Activated CD8-positive, alpha-beta memory T cell treated with anti-CD3 and anti-CD28 coated beads, Interleukin-2, amount 50 U/mL, for 1 hour (primary cell): ENCODE results near the gene CARD11.
"Not testable (repeated sequence)": the region's sequence is repeated elsewhere in the genome, so short reads cannot be mapped to it uniquely, and the experiment has no call there.

Source experiments
- DNase-seq: peaks from one replicate; pipeline ENCODE4 v3.0.0-alpha.2; 2020; ENCODE audit errors: extremely low read depth

CARD11 gene

DNA sequence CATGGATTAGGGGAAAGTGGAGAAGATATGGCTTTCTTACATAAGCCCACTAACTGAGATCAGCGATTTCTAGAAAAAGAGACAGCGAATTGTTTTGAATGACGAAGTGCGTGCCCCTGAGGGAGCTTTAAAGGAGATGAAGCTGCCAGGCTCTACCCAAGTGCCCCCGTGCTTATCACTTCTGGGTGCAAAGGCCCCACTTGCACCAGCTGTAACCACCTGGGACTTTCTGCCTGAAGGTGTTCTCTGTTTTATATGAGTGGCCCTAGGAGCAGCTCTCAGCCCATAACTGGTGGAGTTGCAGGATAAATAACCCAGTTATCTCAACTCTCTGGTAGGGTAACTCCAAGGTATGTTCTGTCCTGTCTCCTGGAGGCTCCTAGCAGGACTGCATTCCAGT is 20.4 kb upstream of the CARD11 start:
- DNase-seq = no peak

DNA sequence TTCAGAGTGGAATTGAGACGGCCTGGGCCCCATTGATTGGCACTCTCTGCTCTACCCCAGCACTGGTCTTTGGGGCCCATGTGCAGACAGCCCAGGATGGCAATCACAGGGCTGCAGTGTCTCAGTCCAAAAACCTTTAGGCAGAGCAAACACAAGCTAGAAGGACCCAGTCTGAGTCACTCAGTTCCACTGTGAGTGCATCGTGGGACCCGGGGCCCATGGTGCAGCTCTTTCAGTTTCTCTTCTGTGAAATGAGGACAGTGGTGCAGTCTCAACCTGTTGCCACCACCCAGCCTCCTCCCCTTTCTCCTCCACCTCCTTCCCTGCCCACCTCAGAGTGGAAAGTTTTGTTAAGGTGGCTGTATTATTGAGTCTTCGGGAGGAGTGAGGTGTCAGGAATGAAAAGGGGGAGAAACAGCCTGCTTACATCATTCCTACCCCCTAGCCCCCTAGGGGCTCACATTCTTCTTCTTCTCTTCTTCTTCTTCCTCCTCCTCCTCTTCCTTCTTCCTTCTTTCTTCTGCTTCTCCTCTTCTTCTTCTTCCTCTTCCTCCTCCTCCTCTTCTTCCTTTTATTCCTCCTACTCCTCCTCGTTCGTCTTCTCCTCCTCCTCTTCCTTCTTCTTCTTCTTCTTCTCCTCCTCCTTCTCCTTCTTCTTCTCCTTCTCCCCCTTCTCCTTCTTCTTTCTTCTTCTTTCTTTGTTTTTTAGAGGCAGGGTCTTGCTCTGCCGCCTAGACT is 19.5 kb upstream of the CARD11 start:
- peak; percentile 46 for DNase-seq

DNA sequence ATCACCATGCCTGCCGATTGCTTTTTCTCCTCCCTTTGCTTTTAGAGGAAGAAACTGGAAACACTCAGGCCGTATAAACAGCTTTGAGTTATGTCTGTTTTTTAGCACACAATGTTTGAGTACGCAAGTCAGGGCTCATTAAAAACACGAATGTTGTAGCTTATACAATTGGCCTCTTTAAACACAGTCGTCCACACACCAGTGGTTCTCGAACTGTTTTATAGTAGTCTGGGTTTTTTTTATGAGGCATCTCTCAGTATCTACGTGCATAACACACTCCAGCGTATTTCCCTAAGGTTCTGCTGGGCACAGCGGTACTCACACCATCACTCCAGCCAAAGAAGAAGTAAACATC is 13.4 kb upstream of the CARD11 start:
- DNase-seq = no peak

DNA sequence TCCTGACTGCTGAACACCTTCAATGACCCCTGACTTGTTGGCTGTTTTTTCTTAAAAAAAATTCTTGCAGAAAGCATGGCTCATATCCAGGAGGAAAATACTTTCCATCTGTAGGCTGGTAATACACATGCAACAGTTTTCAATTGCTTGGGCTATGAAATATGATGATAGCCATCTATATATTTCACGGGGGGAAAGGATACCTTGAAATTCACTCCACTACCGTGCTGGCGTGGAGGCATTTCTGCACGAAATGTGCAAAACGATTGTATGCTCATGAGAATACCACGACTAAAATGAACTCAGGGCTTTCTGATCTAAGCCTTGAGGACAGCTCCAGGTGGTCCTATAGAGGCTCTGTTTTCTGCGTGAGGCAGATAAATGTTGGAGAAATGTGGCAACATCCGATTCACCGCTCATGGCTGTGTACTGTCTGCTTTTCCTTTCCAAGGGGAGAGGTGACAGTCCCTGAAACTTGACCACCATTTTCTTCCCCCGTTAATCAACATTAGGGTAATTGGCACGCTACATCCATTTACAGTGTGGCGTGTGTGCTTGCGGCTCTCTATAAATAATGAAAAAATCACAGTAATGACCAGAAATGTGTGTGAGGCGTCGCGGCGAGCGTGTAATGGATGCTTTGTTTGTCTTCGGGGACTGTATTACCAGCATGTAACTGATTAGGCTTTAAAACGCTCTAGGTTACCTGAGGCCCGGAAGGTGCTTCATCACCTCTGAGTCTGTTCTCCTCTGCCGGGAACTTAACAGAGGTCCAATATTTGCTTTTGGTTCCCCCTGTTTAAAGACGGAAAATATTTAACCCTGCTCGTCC is 12.8 kb upstream of the CARD11 start:
- DNase-seq = no peak

DNA sequence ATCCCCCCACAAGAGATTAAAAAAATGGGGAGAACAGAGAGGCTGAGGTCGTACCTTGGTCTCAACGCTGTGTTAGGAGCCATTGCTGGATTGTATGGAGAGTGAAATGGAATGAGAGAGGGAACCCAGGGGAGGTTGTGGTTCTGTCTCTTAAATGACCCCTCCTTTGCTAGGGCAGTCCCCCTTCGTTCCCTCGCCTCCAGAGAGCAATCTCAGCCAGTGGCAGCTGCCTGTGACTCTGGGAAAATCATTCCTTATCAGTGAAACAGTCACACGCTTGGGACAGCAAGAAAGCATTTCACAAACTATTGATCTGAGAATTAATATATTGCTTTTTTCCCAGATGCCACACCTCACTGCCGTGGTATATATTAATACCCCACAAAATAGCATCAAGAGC is 12.0 kb upstream of the CARD11 start:
- no peak for DNase-seq

DNA sequence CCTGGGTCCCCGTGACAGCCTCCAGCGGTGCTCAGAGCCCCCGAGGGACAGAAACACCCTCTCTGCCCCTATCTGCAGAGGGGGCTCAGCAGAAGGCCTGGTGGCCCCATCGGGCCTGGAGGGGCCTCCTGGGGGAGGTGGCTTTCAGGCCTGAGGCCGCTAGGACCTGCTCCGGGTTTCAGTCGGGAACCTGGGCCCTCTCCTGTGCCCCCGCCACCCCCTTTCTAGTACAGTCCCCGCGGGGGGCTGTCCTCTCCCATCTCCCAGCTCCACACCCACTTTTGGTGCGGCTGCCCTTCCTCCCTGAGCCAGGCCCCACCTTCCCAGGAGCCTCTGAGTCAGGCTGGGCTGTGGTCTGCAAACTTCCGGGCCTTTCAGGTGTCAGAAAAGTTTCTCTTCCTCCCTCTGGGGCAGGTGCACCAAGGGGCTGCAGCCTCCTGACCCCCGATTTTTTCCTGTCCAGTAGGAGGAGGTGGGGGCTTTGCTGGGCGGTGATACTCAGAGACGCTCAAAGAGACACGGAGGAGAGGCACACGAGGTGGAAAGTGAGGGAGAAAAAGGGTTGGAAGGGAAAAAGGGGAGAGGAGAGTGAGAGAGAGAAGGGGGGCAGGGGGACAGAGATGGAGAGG is 692 bp downstream of the CARD11 start:
- DNase-seq = peak; percentile 40

DNA sequence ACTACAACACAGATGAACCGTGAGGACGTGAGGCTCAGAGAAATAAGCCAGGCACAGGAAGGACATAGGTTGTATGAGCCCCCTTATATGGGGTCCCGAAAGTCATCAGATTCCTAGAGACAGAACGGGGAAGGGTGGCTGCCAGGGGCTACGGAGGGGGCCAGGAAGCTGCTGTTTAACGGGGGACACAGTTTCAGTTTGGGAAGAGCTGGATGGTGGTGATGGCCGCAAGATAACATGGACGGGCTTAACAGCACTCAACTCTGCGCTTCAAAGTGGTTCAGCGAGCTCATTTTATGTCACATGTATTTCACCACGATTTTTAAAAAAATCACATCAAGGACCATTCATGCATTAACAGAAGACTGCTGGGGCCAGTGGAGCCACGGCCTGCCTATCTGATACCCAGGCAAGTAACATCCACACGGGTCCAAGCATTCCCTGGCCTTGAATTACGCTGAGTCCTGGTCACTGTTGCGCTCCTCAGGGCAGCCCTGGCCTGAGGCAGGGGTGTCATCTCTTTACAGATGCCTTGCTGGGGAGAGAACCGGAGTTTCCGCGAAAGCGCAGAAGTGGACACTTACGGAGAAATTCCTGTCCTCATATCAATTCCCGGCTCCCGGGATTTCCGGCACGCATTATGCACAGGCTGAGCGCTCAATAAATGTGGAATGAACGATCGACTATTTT is 1.5 kb downstream of the CARD11 start:
- DNase-seq = no peak

DNA sequence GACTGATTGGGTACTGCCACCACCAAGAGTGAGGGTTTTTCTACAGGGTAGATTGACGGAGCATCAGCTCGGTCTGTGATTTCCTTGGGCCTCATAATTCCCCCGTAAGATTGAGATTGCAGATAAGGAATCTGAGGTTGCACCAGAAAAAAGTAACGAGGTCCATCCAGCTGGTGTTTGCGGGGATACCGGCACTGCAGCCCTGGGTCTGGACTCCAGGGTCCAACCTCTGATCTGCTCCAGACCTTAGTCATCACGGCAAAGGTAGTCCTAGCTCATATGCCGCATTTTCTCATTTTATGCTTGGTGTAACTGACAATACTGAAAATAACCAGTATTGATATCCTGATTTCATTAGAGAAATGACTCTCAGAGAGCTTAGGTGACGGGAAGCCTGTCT is 3.9 kb downstream of the CARD11 start:
- DNase-seq = no peak

DNA sequence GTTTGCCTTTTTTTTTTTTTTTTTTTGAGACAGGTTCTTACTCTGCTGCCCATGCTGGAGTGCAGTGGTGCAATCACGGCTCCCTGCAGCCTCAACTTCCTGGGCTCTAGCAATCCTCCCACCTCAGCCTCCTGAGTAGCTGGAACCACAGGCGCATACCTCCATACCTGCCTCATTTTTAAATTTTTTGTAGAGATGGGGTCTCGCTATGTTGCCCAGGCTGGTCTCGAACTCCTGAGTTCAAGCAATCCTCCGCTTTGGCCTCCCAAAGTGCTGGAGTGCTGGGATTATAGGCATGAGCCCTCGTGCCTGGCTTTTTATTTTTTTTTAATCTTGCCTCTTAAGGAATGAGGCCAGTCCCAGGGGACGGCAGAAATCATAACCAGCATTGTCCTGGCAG is 5.7 kb downstream of the CARD11 start:
- DNase-seq = not testable (repeated sequence)

DNA sequence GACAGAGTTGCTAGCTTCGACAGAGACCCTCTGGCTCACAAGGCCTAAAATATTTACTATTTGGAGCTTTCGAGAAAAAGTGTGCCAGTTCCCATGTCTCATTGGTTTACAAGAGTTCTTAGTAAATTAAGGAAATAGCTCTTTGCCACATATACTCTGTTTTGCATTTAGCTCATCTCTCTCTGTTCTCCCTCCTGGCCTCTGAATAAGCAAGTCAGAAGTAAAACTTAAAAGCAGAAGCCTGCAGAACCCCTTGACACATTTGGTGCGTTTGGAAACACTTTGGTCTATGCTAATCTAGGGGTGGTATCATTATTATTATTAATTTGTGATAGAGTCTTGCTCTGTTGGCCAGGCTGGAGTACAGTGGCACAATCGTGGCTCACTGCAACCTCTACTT is 6.4 kb downstream of the CARD11 start:
- no peak for DNase-seq

DNA sequence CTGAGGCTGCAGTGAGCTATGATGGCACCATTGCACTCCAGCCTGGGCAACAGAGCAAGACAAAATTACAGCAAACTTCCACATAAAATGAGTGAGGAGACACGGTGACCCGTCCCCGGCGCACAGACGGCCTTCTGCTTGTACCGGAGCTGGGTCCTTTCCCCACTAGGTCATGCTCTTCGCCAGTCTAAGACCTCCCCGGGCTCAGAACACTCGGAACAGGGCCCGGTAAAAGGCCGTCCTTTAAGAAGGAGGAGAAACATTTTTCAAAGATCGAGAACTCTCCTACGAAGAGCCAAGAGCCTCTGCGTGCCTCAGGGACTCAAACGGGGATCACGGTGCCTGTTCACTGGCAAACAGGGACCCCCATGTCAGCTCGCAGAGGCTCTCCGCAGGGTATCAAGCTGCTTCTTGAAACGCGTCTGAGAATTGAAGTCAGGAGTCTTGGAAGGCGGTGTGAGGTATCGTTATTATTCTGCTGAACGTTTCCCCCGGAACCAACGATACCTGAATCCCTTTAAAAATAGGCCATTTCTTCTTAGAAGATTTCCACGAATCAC is 9.0 kb downstream of the CARD11 start:
- DNase-seq = no peak

DNA sequence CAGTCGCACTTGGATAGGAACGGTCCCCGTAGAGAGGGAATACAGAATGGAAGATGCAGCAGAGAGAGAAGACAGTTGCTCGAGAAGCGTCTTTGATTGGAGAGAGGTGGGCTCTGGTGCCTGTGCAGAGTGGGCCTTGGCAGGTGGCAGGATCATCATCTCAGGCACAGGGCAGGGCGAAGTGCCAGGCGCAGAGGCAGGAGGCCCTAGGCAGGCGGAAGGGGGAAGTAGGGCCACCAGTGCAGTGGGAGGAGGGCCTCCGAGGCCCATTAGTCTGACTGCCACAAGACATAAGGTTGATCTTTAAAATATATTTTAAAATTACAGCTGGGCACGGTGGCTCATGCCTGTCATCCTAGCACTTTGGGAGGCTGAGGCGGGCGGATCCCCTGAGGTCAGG is 10.1 kb downstream of the CARD11 start:
- DNase-seq = no peak

DNA sequence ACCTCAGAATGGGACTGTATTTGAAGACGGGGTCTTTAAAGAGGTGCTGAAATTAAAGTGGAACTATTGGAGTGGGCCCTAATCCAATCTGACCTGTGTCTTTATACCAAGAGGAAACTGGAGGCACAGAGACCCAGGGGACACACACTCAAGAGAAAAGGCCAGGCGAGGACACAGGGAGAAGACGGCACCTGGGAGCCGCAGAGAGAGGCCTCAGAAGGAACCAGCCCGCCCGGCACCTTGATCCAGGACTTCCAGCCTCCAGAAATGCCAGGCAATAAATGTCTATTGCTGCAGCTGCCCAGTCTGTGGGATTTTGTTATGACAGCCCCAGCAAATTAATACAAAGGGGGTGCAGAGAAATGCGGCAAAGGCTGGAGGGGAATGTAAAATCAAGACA is 10.5 kb downstream of the CARD11 start:
- DNase-seq = no peak

DNA sequence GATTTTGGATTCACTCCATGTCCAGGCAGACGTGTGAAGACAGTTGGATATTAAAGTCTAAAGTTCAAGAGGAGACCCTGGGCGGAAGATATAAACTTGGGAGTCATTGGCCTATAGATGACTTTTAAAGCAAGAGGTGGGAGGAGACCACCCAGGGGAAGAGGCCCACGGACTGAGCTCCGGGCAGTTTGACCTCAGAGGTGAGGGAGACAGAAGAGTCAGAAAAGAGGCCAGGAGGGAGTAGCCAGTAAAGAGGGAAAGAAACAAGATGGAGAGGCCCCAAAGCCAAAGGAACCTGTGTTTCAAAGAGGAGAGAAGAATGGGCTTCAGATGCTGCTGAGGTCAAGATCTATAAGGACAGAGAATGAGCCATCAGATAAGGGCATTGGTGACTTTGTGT is 11.4 kb downstream of the CARD11 start:
- DNase-seq = no peak

DNA sequence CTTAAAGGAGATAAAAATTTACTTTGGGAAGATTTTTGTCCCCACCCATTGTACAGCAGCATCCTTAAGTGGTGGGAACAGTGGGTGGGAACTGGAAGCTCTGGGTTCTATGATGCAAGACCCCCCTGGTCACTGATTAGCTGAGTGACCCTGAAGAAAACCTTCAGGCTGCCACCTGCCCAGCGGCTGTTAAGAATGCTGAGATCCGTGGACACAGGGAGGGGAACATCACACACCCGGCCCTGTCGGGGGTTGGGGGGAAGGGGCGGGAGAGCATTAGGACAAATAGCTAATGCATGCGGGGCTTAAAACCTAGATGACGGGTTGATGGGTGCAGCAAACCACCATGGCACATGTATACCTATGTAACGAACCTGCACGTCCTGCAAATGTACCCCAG is 14.5 kb downstream of the CARD11 start:
- no peak for DNase-seq

DNA sequence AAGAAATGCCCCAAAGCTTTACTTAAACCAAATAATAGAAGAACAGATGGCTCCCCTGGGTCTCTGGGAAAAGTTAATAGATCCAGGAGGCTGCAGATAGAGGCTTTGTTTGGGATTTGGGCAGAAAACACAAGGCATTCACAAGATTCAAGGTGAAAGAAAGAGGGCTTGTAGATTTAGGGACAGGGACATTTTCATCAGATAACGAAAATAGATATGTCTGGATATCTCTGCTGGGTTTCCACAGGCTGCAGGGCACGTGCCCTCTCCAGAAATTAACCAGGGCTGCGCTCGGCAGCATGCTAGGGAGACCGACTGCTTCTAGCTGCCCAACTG is 14.9 kb downstream of the CARD11 start:
- DNase-seq = no peak

DNA sequence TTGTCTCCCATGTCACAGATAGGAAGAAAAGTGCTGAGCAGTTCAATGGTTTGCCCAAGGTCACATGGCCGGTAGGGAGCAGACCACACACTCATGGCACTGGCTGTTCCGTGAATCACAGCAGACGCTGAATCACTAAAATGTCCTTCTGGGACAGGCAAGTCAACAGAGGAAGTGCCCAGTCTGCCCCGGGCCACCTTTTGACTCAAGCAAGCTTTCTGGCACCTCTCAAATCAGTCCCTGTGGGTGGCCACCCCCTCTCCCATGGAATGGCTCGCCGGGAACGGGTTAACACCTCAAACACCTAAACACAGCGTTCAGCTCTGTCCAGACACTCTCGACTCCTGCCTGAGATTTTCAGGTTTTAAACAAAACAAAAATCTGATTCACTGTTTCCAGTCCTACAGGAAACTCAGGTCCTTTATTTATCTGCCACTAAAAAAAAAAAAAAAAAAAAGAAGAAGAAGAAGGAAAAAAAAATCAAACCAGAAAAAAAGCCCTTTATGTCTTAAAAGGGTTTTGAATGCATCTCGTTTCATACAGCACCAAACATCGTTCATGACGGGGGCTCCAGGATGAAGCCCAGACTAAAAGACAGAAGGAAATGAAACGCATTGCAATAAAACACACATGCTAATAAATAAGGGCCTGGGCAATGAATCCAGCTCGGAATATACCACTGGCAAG is 15.5 kb downstream of the CARD11 start:
- no peak for DNase-seq

DNA sequence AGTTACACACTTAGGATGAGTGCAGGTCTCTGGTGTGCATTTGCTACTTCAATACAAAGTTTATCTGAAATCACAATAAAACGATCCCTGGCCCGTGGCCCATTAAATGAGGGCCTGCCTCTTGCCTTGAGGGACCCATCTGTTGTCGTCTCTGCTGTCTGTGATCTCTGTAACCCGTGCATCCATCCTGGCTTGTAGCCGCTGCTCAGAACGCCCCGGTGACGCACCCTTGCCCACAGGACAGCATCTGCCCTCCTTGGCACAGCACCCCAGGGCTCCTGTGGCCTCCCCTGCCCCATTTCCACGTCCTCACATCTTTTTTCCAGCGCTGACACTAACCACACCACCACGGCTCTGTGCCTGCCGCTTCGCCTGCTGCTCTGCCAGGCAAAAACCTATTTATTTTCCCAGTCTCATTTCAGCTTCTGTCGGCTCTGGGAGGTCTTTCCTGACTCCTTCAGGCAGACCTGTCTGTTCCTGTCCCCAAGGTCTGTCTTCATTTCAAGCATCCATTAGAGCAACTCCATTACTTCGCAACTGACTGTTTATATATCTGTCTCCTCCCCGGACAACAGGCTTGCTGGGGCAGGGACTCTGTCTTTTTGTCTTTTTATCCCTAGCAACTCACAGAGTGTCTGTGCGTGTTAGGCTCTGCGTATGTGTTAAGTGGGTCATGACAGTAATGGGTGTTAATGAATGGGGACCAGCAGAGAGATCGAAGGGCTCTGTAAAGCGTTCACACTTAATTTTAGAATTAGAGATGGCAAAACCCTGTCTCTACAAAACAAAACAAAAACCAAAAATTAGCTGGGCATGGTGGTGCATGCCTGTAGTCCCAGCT is 16.4 kb downstream of the CARD11 start:
- DNase-seq = no peak

DNA sequence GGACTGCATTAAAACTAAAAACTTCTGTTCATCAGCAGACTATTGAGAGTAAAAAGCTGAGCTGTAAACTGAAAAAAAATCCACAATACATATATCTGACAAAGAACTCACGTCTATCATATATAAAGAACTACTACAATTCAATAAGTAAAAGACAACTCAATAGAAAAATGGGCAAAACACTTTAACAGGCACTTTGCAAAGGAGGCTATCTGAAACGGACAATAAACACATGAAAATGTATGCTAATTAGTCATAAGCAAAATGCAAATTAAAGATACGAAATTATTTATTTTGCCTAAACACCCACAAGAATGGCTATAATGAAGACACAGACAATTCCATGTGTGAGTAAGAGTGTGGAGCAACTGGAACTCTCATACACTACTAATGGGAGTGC is 18.1 kb downstream of the CARD11 start:
- DNase-seq = no peak

DNA sequence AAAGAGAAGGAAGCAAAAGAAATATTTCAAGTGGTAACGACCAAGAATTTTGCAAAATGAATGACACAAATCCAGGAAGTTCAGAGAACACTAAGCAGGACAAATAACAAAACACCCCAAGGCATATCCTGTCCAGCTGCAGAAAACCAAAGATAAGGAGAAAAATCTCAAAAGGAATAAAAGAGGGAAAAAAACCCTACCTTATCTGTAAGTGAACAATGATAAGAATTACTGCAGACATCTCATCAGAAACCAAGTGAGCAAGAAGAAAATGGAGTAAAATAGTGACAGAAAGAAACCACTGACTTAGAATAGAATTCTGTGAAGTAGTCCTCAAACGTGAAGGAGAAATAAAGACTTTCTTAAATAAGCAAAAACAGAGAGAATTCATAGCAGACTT is 21.8 kb downstream of the CARD11 start:
- DNase-seq = no peak

DNA sequence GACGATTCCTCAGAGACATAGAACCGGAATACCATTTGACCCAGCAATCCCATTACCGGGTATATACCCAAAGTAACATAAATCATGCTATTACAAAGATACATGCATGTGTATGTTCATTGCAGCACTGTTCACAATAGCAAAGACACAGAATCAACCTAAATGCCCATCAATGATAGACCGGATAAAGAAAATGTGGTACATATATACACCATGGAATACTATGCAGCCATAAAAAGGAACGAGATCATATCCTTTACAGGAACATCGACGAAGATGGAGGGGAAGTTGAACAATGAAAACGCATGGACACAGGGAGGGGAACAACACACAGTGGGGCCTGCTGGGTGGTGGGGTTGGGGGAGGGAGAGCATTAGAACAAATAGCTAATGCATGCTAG is 22.4 kb downstream of the CARD11 start:
- DNase-seq = not testable (repeated sequence)
